CD14-positive monocyte (primary cell): ENCODE measurements around the gene RBM10. TPM values are rescaled to one million over a fixed set of nuclear protein-coding genes. Genes with fewer than 3 reads are reported as not detected.
"Not testable (repeated sequence)": the region's sequence is repeated elsewhere in the genome, so short reads cannot be mapped to it uniquely, and the experiment has no call there.

Experiments used
- DNase-seq, 3 donors: peaks; one replicate each; pipeline ENCODE4 v3.0.0-alpha.2; 2011 to 2022
- H2AFZ ChIP-seq: 2 replicates; pipeline ENCODE4 v1.6.0; 2012; ENCODE audit warnings: mild to moderate bottlenecking, low read depth, low read length, inconsistent platforms; ENCODE audit not compliant: insufficient read depth, poor library complexity, severe bottlenecking
- H3K27ac ChIP-seq, 2 donors: 1 replicate in 1 of 2; 2 replicates in 1 of 2; pipeline ENCODE4 v1.5.1; 2012 to 2013; ENCODE audit warnings: low read length in 2 of 2, control low read depth in 1 of 2, inconsistent platforms in 1 of 2, low read depth in 1 of 2, mild to moderate bottlenecking in 1 of 2
- H3K27me3 ChIP-seq, 2 donors: one replicate each; pipeline versions ENCODE4 v1.6.0 to v1.6.1; 2011 to 2013; ENCODE audit warnings: low read length in 2 of 2; ENCODE audit not compliant: control insufficient read depth in 2 of 2, insufficient read depth in 2 of 2
- H3K36me3 ChIP-seq, 2 donors: replicated peaks in 1 of 2; 1 replicate in 1 of 2; 2 replicates in 1 of 2; pipeline versions ENCODE4 v1.5.1 to v1.6.1; 2012 to 2013; ENCODE audit warnings: low read length in 2 of 2, control low read depth in 1 of 2, inconsistent platforms in 1 of 2, mild to moderate bottlenecking in 1 of 2; ENCODE audit not compliant: insufficient read depth in 2 of 2, control insufficient read depth in 1 of 2
- H3K4me1 ChIP-seq, 2 donors: 1 replicate in 1 of 2; 2 replicates in 1 of 2; pipeline versions ENCODE4 v1.5.1 to v1.6.1; 2012 to 2013; ENCODE audit warnings: low read length in 2 of 2, control low read depth in 1 of 2, inconsistent platforms in 1 of 2, mild to moderate bottlenecking in 1 of 2, moderate library complexity in 1 of 2; ENCODE audit not compliant: insufficient read depth in 2 of 2, control insufficient read depth in 1 of 2
- H3K4me2 ChIP-seq: replicated peaks from 2 replicates; pipeline ENCODE3; 2012; ENCODE audit warnings: low read length, moderate library complexity, mild to moderate bottlenecking; ENCODE audit not compliant: poor library complexity, severe bottlenecking; ENCODE audit errors: extremely low read depth
- H3K4me3 ChIP-seq, 3 experiments: fragments of 200-600 bp in 1 of 3; sonication (generic) in 1 of 3; replicated peaks in 1 of 3; 1 replicate in 2 of 3; 2 replicates in 1 of 3; pipeline ENCODE4 v1.5.1; 2011 to 2013; ENCODE audit warnings: low read length in 3 of 3, mild to moderate bottlenecking in 3 of 3, control low read depth in 2 of 3, low read depth in 2 of 3, inconsistent platforms in 1 of 3, moderate library complexity in 1 of 3
- H3K79me2 ChIP-seq: 2 replicates; pipeline ENCODE4 v1.6.0; 2012; ENCODE audit warnings: mild to moderate bottlenecking, control low read depth, inconsistent platforms, low read length, moderate library complexity; ENCODE audit not compliant: insufficient read depth
- H3K9ac ChIP-seq: 2 replicates; pipeline ENCODE4 v1.6.0; 2017; ENCODE audit warnings: low read length, mild to moderate bottlenecking; ENCODE audit not compliant: insufficient read depth, poor library complexity, severe bottlenecking
- H3K9me3 ChIP-seq, 2 donors: replicated peaks in 1 of 2; 1 replicate in 1 of 2; 2 replicates in 1 of 2; pipeline versions ENCODE4 v1.5.1 to v1.6.1; 2012 to 2013; ENCODE audit warnings: low read length in 2 of 2, control low read depth in 1 of 2; ENCODE audit not compliant: control insufficient read depth in 1 of 2, insufficient read depth in 1 of 2
- H4K20me1 ChIP-seq: 2 replicates; pipeline ENCODE4 v1.6.0; 2012; ENCODE audit warnings: mild to moderate bottlenecking, low read length, control low read depth, moderate library complexity; ENCODE audit not compliant: insufficient read depth
- H3K27ac Mint-ChIP-seq, 7 donors: one replicate each; pipeline ENCODE4 v1.8.0; 2020; ENCODE audit warnings: mild to moderate bottlenecking in 7 of 7, mixed read lengths in 7 of 7, moderate library complexity in 6 of 7, inconsistent platforms in 2 of 7
- H3K27me3 Mint-ChIP-seq, 3 donors: one replicate each; pipeline ENCODE4 v1.8.0; 2021 to 2022; ENCODE audit warnings: low read depth in 3 of 3, mild to moderate bottlenecking in 3 of 3, mixed read lengths in 3 of 3, moderate library complexity in 3 of 3, inconsistent platforms in 1 of 3
- H3K36me3 Mint-ChIP-seq, 2 donors: one replicate each; pipeline ENCODE4 v1.8.0; 2020; ENCODE audit warnings: mixed read lengths in 2 of 2, inconsistent platforms in 1 of 2, mild to moderate bottlenecking in 1 of 2
- H3K4me1 Mint-ChIP-seq: one replicate; pipeline ENCODE4 v1.8.0; 2020; ENCODE audit warnings: mild to moderate bottlenecking, mixed read lengths
- H3K4me3 Mint-ChIP-seq, 2 donors: one replicate each; pipeline ENCODE4 v1.8.0; 2020; ENCODE audit warnings: mild to moderate bottlenecking in 2 of 2, mixed read lengths in 2 of 2, moderate library complexity in 1 of 2
- H3K9me3 Mint-ChIP-seq, 7 donors: one replicate each; pipeline ENCODE4 v1.8.0; 2020 to 2022; ENCODE audit warnings: mixed read lengths in 7 of 7, mild to moderate bottlenecking in 6 of 7, moderate library complexity in 6 of 7, inconsistent platforms in 2 of 7
- WGBS: methylation state at CpG from one replicate; pipeline ENCODE4 v1.1.5; 2013; ENCODE audit warnings: missing lambda C conversion rate; ENCODE audit not compliant: insufficient coverage; 5-methylcytosine and 5-hydroxymethylcytosine counted together
- intact Hi-C, 2 donors: fragments of 100-400 bp; cut with micrococcal nuclease; formaldehyde crosslinking; loops; one replicate each; pipeline versions ENCODE4 v1.15.0 to v1.15.1; 2023
- polyA plus RNA-seq, 3 donors: library from polyadenylated mRNA; depleted of rRNA in 1 of 3; unstranded in 2 of 3; stranded (reverse) in 1 of 3; fragments of 300-500 nt in 2 of 3; fragments of >200 nt in 1 of 3; fragmentation: Illumina TruSeq in 2 of 3; gene quantifications; 1 replicate in 2 of 3; 2 replicates in 1 of 3; pipeline ENCODE4 v1.2.3, GENCODE V29; 2012 to 2021
- TF ChIP-seq, protein P1 (sequence below): fragments of 200-600 bp; IDR thresholded peaks from one replicate; pipeline ENCODE4 v1.8.0; 2022; ENCODE audit warnings: antibody characterized with exemption, mild to moderate bottlenecking

The RBM10 gene
- polyA plus RNA-seq, 3 donors = 7.3 to 29.4 (median 14.0) TPM

DNA sequence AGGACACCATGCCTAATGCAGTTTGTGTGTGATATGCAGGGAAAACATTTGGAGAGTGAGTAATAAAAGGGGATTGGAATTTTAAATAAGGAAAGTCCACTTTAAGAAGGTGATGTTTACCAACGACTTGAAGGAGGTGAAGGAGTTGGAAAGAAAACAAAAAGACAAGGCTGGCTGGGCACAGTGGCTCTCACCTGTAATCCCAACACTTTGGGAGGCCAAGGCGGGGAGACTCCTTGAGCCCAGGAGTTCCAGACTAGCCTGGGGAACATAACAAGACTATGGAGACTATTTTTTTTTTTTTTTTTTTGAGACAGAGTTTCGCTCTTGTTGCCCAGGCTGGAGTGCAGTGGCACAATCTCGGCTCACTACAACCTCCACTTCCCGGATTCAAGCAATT lies 11.5 kb upstream of the RBM10 start:
- no peak overlapping the region for H3K27ac Mint-ChIP-seq
- H3K4me1 Mint-ChIP-seq = no peaks in the 10 kb centered on the region
- H3K36me3 Mint-ChIP-seq = peaks cover 2 to 6% of the 10 kb centered on the region in 2 donors
- no peak for DNase-seq
- H3K4me2 ChIP-seq = no peak overlapping the region
- H3K36me3 ChIP-seq = no peaks in the 10 kb centered on the region
- intact Hi-C loops = no loop called here
- no peak overlapping the region for H2AFZ ChIP-seq
- no peak overlapping the region for H3K9ac ChIP-seq
- peaks cover 3% of the 10 kb centered on the region for H3K79me2 ChIP-seq
- no peaks in the 10 kb centered on the region for H4K20me1 ChIP-seq
- peaks cover 0 to 25% (median 3%) of the 10 kb centered on the region in 3 donors for H3K27me3 Mint-ChIP-seq
- TF ChIP-seq, protein P1, sequence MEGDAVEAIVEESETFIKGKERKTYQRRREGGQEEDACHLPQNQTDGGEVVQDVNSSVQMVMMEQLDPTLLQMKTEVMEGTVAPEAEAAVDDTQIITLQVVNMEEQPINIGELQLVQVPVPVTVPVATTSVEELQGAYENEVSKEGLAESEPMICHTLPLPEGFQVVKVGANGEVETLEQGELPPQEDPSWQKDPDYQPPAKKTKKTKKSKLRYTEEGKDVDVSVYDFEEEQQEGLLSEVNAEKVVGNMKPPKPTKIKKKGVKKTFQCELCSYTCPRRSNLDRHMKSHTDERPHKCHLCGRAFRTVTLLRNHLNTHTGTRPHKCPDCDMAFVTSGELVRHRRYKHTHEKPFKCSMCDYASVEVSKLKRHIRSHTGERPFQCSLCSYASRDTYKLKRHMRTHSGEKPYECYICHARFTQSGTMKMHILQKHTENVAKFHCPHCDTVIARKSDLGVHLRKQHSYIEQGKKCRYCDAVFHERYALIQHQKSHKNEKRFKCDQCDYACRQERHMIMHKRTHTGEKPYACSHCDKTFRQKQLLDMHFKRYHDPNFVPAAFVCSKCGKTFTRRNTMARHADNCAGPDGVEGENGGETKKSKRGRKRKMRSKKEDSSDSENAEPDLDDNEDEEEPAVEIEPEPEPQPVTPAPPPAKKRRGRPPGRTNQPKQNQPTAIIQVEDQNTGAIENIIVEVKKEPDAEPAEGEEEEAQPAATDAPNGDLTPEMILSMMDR = no peak
- no peak overlapping the region for H3K27ac ChIP-seq
- H3K4me1 ChIP-seq = peaks cover 0 to 2% of the 10 kb centered on the region in 2 donors
- no peaks in the 10 kb centered on the region for H3K9me3 ChIP-seq
- H3K4me3 ChIP-seq = no peak overlapping the region
- no CpG with 5 or more reads among the region's 5 CpGs for WGBS
- no peaks in the 10 kb centered on the region for H3K27me3 ChIP-seq
- H3K4me3 Mint-ChIP-seq = no peak overlapping the region
- peaks cover 0 to 6% (median 2%) of the 10 kb centered on the region in 7 donors for H3K9me3 Mint-ChIP-seq

DNA sequence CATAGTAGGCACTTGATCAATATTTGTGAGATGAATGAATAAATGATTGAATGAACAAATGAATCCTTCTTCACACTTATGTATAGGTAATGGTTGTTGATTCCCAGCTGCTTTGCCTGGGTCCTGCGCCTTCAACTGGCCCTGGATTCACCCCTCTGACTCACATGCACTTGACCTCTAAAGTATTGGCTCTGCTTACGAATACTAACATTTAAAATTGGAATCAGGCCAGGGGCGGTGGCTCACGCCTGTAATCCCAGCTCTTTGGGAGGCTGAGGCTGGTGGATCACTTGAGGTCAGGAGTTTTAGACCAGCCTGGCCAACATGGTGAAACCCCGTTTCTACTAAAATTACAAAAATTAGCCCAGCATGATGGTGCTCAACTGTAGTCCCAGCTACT lies 9.4 kb upstream of the RBM10 start:
- H3K4me3 ChIP-seq, H3K79me2 ChIP-seq, H3K9me3 Mint-ChIP-seq, H3K27ac Mint-ChIP-seq, intact Hi-C loops, H3K4me1 Mint-ChIP-seq, DNase-seq, H3K27me3 ChIP-seq, H3K4me1 ChIP-seq, H2AFZ ChIP-seq, H3K27ac ChIP-seq, H3K4me3 Mint-ChIP-seq, H3K9ac ChIP-seq, H3K4me2 ChIP-seq, H3K9me3 ChIP-seq, H4K20me1 ChIP-seq: not testable (repeated sequence)
- Mint-ChIP-seq H3K27me3 (peaks cover 0 to 27% (median 2%) of the 10 kb centered on the region in 3 donors), H3K36me3 (peaks cover 8 to 15% of the 10 kb centered on the region in 2 donors)
- WGBS = no CpG with 5 or more reads among the region's 5 CpGs
- peaks cover 9 to 14% of the 10 kb centered on the region in 2 donors for H3K36me3 ChIP-seq
